Measurements from ENCODE around the gene THAP10.
"Not testable (repeated sequence)": the region's sequence is repeated elsewhere in the genome, so short reads cannot be mapped to it uniquely, and the experiment has no call there.

THAP10 gene

DNA sequence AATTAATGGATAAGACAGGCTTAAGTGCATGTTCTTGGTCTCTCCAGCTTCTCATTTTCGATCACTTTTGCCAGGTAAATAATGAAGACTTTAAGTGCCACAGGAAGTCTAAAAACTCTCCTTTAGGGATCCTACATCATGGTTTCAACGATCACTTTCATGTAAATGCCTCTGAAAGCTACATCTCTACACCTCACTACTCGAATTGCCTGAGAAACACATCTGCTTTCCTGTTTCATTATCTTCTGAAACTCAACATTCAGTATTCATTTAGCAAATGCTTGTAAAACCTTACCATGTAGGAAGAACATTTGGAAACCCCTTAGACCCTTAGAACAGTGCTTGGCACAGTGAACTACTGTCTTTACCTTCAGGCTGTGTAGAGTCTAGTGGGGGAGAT is 16.2 kb downstream of the THAP10 start:
- no peak for DNase-seq

- DNase-seq: no peak
These were observed 17.0 kb downstream of the THAP10 start for GRCh38 chr15:70875001-70875782.

- no peak for DNase-seq
These were observed 18.8 kb downstream of the THAP10 start for GRCh38 chr15:70873232-70874054.

GRCh38 chr15:70871490-70871889 is 20.7 kb downstream of the THAP10 start:
- not testable (repeated sequence) for DNase-seq

GRCh38 chr15:70870051-70870450 is 22.2 kb downstream of the THAP10 start:
- no peak for DNase-seq

- no peak for DNase-seq
These were observed 22.9 kb downstream of the THAP10 start for GRCh38 chr15:70869346-70869745.

DNA sequence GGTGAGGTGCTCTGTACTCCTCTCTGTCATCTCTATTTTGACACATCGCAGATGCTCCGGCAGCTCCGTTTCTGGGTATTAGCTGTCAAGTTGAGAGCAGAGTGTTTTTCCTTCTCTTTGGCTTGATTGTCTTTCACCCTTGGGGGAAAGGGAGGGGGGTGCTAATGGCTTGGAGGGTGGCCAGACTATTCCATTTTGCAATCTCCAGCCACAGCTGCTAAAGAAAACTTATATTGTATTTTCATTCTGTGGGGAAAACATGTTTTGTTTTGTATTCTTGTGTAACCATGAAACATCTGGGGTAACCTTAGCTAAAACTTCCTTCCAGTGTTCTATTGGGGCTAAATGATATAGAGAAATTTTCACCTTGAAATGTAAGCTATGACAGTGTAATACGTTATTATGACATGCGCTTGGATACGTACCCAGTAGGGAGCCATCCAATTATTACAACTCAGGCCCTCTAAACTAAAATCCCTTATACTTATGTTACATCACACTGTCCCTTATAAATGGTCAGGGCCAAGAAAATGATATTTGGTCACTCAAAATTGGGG is 24.2 kb downstream of the THAP10 start:
- DNase-seq: no peak

DNA sequence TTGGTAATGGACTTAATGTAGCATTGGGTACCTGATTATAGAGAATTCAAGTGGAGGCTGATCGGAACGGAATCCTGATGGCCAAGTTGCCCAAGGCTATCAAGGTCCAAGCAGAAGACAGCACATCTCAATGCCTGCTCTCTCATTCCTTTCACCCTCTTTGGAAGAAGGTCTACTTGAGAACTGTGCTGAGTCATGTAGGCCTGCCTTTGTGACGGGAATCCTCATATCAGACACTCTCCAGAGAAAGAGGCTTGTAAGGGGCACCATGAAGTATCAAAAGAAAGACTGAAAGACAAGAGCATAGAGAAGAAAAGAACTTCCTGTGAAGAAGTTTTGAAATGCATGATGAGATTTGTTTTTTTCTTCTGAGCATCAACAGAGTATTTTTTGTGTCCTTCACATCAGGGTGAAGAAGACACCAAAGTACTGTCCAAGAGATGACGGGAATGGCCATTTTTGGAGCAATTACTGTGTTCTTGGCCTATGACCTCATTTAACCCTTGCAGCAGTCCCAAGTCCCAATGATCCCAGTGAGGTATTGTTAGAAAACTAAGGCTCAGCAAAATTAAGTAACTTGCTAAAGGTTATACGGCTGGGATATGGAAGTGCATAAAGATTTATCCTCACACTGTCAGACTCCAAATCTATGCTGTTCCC is 25.1 kb downstream of the THAP10 start:
- DNase-seq: no peak

- no peak for DNase-seq
These were observed 28.6 kb downstream of the THAP10 start for GRCh38 chr15:70863450-70864218.

DNA sequence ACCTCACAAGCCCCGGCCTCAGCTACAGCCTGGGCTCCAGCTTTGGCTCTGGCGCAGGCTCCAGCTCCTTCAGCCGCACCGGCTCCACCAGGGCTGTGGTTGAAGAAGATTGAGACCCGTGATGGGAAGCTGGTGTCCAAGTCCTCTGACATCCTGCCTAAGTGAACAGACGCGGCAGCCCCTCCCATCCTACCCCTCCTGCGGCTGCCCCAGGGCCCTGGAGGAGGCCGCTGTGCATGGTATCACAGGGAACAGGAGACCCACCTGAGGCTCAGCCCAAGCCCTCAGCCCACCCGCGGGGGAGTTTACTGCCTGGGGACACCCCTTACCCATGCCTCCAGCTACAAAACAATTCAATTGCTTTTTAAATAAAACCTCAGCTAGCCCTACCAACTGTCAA is 32.2 kb downstream of the THAP10 start:
- no peak for DNase-seq

DNA sequence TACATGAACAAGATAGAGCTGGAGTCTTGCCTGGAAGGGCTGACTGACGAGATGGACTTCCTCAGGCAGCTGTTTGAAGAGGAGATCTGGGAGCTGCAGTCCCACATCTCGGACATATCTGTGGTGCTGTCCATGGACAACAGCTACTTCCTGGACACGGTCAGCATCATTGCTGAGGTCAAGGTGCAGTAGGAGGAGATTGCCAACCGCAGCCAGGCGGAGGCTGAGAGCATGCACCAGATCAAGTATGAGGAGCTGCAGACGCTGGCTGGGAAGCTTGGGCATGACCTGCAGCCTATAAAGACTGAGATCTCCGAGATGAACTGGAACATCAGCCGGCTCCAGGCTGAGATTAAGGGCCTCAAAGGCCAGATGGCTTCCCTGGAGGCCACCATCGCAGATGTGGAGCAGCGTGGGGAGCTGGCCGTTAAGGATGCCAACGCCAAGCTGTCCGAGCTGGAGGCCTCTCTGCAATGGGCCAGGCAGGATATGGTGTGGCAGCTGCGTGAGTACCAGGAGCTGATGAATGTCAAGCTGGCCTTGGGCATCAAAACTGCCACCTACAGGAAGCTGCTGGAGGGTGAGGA is 32.8 kb downstream of the THAP10 start:
- no peak for DNase-seq

DNA sequence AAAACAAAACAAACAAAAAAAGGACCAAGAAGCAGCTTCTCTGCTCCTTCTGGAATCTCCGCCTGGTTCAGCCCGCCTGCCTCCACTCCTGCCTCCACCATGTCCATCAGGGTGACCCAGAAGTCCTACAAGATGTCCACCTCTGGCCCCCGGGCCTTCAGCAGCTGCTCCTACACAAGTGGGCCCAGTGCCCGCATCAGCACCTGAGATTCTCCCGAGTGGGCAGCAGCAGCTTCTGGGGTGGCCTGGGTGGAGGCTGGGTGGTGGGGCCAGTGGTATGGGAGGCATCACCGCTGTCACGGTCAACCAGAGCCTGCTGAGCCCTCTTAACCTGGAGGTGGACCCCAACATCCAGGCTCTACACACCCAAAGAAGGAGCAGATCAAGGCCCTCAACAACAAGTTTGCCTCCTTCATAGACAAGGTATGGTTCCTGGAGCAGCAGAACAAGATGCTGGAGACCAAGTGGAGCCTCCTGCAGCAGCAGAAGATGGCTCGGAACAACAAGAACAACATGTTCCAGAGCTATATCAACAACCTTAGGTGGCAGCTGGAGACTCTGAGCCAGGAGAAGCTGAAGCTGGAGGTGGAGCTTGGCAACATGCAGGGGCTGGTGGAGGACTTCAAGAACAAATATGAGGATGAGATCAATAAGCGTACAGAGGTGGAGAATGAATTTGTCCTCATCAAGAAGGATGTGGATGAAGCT is 33.5 kb downstream of the THAP10 start:
- DNase-seq: not testable (repeated sequence)

DNA sequence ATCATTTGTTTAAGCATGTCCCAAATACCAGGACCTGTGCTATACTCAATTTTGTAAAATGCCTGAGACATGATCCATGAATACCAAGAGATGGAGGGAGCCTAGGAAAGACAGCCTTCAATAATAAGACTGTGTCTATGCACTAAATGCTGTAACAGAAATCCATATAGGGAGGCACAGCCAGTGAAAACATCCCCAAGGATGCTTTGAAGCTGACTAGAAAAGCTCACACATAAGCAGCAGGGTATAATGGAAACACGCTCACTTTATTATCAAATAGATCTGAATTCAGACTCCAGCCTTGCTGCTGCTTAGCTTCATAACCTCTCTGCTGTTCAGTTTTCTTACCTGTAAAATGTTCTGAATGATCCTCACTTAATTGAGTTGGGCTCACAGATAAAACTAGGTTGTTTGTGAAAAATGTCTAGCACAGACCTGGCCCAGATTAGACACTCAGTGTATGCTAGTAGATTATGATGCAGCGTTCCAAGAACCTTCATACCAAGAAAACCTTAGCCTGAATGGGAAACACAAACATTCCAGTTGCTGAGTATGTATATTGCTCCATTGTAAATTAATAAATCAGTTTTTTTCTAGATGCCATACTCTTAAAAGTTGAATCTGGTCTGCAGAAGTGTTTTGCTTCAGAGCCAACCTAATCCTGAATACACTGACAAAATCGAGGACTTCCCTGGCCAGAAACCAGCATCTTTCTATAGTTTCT is 34.5 kb downstream of the THAP10 start:
- no peak for DNase-seq

GRCh38 chr15:70856884-70857561 is 35.2 kb downstream of the THAP10 start:
- no peak for DNase-seq

DNA sequence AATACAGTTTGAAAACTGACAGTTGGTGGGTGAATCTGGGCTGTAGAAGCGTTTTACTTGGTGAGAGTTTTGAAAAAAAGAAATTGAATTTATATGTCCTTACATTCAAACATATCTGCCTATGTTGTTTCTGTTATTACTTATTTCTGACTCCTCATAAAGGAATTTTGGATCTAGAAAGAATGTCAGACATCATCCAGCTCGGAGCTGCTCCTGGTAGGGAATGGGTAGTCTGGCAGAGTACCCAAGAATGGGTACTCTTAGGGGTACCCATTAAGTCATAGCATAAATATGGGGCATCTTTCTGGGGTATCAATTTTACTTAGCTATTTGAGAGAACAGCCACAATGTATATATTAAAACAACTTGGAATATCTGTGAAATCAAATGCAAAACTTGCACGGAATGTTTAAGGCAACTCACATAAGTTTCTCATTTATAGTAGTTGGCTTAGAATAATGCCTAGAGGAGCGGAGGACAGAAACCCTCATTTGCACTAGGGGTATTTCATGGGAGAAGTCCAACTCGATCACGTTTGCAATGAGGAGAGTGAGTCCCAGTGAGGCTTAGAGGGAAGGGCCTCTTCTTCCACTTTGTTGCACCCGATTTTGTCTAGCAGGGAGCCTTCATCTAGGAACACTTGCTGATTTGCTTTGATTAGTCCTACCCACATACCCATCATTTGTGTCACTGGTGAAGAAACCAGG is 35.9 kb downstream of the THAP10 start:
- DNase-seq: no peak

- no peak for DNase-seq
These were observed 36.5 kb downstream of the THAP10 start for GRCh38 chr15:70855764-70856163.

DNA sequence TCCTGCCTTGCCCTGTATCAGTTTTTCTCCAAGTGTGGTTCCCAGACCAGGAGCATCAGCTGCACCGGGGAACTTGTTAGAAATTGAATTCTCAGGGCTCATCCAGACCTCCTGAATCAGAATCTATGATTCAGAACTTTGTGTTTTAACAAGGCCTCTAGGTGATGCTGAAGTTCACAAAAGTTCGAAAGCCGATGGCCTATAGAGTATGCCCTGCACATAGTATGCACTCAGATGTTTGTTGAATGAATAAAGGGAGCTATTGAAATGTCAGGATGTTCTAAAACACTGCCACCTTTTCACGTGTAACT is 37.6 kb downstream of the THAP10 start:
- no peak for DNase-seq

GRCh38 chr15:70853973-70854665 is 38.1 kb downstream of the THAP10 start, which contains the start of gene LARP6:
LARP6 (minus strand) TSS chr15:70854157; CDS start chr15:70854088, 69 bp downstream.
- DNase-seq: no peak

Data from NCI-H1417 treated with DMSO at 0.1 percent for 48 hours (cell line).